Central memory CD4-positive, alpha-beta T cell (primary cell): ENCODE measurements around the gene TBC1D20.

ENCODE experiments used
- DNase-seq: peaks from one replicate; pipeline ENCODE4 v3.0.0; 2022

Gene TBC1D20

GRCh38 chr20:418858-419365, 43.4 kb downstream of the TBC1D20 start:
- no peak for DNase-seq

DNA sequence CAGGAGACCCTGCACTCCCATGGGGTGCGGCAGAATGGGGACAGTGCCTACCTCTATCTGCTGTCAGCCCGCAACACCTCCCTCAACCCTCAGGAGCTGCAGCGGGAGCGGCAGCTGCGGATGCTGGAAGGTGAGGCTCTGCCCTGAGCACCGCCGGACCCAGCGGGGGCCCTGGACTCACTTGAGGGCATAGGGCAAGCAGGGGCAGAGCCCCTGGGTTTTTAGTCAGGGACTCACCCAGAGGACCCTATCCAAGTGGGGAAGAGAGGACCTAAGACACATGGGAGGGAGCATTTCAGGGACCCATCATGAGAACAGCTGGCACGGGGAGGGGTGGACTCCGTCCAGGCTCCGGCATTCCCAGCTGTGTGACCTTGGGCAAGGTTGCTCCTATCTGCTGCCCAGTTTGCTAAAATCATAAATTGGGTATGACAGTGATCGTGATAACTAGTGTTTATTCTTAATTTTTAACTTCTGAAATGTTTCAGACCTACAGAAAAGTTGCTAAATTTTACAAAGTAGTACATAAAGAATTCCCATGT, 44.5 kb downstream of the TBC1D20 start:
- DNase-seq: no peak

DNA sequence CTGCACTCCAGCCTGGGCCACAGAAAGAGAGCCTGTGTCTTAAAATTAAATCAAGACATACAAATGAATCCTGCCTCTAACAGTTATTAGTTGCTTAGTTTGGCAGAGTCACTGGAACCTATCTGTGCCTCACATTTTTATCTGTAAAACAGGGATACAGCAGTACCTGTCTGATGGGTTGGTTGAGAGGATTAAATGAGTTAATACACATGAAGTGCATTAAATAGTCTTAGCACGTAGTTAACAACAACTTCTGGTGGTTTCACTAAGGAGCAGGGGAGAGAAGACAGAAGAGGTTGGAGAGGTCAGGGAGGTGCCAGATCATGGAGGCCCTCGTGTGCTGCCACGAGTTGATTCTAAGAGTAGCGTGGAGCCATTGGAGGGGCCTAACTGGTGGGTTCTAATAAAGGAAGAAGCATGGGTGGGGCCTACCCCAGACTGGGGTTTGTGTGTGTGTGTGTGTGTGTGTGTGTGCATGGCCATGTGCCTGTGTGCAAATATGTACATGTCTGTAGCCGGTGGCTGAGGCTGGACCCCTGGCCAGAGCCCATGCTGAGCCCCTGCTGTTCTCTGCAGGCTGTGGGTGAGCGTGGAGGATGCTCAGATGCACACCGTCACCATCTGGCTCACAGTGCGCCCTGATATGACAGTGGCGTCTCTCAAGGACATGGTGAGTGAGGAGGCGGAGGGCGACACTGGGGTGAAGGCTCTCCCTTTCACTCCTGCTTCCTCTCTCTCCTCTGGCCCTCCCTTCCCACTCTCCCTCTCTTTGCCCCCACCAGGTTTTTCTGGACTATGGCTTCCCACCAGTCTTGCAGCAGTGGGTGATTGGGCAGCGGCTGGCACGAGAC, 45.2 kb downstream of the TBC1D20 start:
- DNase-seq: no peak

DNA sequence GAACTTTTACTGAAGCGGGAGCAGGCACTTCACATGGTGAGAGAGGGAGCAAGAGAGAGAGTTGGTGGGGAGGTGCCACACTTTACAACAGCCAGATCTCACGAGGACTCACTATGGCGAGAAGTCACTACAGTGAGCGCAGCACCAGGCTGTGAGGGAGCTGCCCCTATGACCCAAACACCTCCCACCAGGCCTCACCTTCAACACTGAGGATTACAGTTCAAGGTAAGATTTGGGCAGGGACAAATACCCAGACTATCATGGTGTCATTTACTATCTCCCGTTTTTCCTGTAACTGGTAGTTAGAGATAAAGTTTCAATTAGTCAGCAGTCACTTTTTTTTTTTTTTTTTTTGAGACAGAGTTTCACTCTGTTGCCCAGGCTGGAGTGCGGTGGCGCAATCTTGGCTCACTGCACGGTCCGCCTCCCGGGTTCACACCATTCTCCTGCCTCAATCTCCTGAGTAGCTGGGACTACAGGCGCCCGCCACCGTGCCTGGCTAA, 46.5 kb downstream of the TBC1D20 start:
- DNase-seq: no peak

DNA sequence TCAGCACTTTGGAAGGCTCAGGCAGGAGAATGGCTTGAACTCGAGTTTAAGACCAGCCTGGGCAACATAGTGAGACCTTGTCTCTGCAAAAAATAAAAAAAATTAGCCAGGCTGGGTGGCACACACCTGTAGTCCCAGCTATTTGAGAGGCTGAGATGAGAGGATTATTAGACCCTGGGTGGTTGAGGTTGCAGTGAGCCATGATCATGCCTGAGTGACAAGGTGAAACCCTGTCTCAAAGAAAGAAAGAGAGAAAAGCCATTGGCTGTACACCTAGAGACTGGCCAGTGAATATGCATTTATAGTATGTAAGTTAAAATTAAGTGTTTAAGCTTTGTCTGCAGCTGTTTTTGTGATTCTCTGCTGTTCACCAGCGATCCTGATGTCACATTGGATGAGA, 48.2 kb downstream of the TBC1D20 start:
- DNase-seq: no peak

- DNase-seq: no peak
Measured at GRCh38 chr20:412081-412480, 50.3 kb downstream of the TBC1D20 start.

- no peak for DNase-seq
Measured at GRCh38 chr20:409697-410559, 52.4 kb downstream of the TBC1D20 start.

- DNase-seq: no peak
Measured at GRCh38 chr20:408843-409696, 53.3 kb downstream of the TBC1D20 start.

DNA sequence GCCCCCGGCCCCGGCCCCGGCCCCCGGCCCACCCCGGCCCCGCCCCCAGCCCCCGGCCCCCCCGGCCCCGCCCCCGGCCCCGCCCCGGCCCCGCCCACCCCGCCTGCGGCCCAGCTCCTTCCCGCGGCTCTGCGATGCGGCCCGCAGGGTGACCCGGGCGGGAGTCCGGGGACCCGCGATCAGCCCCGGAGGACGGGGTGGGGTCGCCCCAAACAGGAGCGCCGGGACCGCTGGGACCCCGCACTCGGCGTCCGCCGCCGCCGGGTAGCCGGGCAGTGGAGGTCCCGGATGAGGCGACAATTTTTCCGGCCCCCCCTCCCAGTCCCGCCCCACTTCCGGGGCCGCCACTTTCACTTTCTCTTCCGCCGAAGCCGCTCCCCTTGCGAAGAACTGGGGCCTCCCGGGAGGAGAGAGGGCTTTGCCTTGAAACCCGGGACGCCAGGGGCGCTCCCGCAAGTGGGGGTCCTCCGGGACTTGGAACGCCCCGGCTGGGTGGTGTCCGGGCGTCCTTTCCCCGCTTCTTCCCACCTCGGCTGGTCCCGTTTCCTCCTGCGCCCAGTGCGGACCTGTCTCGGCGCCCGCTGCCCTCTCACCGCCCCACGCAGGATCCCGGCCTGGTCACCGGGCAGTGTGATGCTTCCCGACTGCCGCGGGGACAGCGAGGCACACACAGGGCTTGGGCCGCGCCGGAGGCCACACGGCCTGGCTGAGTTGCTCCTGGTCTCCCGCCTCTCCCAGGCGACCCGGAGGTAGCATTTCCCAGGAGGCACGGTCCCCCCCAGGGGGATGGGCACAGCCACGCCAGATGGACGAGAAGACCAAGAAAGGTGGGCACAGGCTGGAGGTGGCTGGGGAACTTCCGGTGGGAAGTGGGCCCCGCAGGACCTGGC, 54.1 kb downstream of the TBC1D20 start, which contains the start of gene RBCK1:
TSS of gene RBCK1 (plus strand) at position 347 of the 890 bp plus-strand sequence. CDS start at position 806, 459 bp downstream.
- DNase-seq: peak; percentile 90

DNA sequence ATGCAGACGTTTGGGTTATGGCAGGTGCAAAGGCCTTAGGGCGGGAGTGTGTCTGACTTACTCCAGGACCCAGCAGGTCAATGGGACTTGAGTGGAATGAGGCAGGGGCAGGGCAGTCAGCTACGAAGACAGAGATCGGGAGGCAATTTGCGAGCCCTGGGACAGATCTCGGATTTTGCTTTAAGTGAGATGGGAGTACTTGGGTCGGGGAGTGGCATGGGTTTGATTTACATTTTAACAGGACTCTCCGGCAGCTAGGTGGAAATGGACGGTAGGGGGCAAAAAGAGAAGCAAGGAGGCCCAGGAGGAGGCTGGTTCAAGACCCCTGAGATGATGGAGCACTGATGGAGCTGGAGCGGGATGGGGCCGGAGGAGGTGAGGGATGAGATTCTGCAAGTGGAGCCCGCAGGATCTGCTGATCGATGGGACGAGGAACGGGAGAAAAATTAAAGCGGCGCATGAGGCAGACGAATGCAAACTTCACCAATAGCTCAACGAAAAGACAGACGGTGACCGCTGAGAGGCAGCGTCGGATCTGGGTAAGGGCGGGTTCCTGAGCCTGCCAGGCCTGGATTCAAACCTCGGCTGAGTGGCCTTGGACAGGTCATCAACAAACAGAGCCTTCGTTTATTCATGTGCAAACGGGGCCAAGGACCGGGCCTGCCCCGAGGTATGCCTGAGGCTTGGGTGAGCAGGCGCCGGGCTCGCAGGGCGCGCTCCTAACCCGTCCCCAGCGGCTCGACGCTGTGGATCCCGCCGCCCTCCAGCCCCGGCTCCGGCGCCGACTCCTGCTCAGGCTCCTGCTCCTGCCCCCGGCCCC, 55.0 kb downstream of the TBC1D20 start:
- peak; percentile 27 for DNase-seq

DNA sequence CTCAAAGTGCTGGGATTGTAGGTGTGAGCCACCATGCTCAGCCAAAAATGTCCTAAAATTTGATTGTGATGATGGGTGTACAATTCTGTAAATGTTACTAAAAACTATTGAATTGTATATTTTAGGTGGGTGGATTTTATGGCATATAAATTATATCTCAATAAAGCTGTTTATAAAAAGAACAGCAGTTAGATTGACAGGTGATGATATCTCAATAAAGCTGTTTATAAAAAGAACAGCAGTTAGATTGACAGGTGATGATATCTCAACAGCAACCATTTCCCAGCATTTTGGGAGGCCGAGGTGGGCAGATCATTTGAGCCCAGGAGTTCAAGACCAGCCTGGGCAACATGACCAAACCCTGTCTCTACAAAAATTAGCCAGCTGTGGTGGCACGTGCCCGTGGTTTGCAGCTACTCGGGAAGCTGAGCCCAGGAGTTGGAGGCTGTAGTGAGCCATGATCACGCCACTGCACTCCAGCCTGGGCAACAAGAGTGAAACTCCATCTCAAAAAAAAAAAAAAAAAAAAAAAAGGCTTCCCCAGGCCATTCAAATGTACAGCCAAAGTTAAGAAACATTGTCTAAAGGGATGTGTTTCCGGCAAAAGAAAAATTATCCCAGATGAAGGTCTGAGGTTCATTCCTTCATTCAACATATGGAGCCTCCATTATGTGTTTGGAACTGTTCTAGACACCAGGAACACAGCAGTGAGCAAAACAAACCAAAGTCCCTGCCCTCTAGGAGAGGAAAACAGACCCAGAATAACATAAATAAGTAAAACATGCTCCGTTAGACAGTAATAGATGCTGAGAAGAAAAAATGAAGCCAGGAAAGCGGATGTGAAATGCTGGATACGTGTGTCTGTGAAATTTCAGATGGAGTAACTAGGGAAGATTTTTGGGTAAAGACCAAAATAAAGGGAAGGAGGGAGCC, 55.9 kb downstream of the TBC1D20 start:
- DNase-seq: no peak

GRCh38 chr20:404088-404487, 58.2 kb downstream of the TBC1D20 start:
- DNase-seq: no peak

GRCh38 chr20:403582-403957, 58.8 kb downstream of the TBC1D20 start:
- no peak for DNase-seq

- DNase-seq: no peak
Measured at GRCh38 chr20:402898-403581, 59.3 kb downstream of the TBC1D20 start.

- DNase-seq: no peak
Measured at GRCh38 chr20:402496-402885, 59.8 kb downstream of the TBC1D20 start.

GRCh38 chr20:401682-402495, 60.4 kb downstream of the TBC1D20 start:
- no peak for DNase-seq
